IPS DF 4.7 (cell line): ENCODE results near the gene CTH.
"Not testable (repeated sequence)": the region's sequence is repeated elsewhere in the genome, so short reads cannot be mapped to it uniquely, and the experiment has no call there.

Experiments
- DNase-seq: peaks from one replicate; pipeline ENCODE4 v3.0.0-alpha.2; 2013; ENCODE audit warnings: low spot score; ENCODE audit errors: extremely low read depth

CTH gene

GRCh38 chr1:70452164-70452939 lies 41.3 kb downstream of the CTH start:
- not testable (repeated sequence) for DNase-seq

DNA sequence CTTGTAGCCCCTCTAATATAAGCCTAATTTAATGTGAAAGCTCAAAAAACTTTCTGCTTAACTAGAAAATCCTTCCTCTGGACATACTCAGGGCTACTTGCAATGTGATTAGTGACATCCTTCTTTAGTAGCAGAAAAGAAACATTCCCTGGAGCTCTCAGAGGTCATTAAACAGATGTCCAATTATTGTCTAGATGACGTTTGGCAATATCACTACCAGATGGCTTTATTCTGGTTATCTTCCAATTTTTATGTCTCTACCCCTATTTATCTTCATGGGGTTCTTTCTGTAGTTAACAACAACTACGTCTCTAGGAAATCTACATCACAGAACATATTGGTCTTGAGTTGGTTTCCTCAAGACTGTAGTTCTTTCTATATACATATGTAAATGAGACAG lies 44.2 kb downstream of the CTH start:
- no peak for DNase-seq

GRCh38 chr1:70458131-70458530 lies 47.1 kb downstream of the CTH start:
- no peak for DNase-seq

- no peak for DNase-seq
Measured at GRCh38 chr1:70459496-70460225, 48.6 kb downstream of the CTH start.

DNA sequence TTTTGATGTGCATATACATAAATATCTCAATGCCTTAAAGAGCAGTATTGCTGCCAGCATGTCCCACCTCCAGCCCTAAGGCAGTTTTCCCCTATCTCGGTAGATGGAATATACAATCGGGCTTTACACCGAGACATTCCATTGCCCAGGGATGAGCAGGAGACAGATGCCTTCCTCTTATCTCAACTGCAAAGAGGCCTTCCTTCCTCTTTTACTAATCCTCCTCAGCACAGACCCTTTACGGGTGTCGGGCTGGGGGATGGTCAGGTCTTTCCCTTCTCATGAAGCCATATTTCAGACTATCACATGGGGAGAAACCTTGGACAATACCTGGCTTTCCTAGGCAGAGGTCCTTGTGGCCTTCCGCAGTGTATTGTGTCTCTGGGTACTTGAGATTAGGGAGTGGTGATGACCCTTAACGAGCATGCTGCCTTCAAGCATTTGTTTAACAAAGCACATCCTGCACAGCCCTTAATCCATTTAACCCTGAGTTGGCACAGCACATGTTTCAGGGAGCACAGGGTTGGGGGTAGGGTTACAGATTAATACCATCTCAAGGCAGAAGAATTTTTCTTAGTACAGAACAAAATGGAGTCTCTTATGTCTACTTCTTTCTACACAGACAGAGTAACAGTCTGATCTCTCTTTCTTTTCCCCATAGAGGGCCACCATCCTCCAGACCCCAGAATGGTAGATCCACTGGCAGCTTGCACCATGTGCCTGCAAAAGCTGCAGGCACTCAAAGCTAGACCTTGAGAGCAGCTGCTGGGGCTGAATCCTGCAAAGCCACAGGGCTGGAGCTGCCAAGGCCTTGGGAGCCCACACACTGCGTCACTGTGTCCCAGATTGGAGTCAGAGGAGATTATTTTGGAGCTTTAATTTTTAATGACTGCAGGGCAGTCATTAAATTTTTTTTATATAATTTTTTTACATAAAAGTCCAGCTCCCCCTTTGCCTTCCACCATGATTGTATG lies 50.0 kb downstream of the CTH start:
- not testable (repeated sequence) for DNase-seq

GRCh38 chr1:70462611-70463010 lies 51.5 kb downstream of the CTH start:
- DNase-seq, result no peak

GRCh38 chr1:70465911-70466310 lies 54.8 kb downstream of the CTH start:
- no peak for DNase-seq

- no peak for DNase-seq
Measured at GRCh38 chr1:70467531-70467930, 56.5 kb downstream of the CTH start.

DNA sequence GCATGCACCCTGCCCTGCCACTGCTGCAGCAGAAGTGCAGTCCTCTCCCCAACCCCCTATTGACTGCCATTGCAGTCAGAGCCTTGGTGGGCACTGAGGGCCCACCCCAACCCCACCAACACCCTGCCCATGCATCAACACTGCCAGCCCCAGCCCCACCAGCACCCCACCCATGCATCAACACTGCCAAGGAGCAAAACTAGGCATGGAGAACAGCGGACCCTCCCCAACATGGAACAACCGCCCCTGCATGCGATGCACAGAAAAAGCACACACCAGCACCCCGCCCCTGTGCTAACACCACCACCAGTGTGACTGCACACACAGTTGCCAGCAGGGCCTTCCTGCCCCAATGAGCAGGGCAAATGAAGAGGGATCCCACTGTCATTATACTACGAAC lies 57.1 kb downstream of the CTH start:
- no peak for DNase-seq

GRCh38 chr1:70469184-70469583 lies 58.1 kb downstream of the CTH start:
- not testable (repeated sequence) for DNase-seq

DNA sequence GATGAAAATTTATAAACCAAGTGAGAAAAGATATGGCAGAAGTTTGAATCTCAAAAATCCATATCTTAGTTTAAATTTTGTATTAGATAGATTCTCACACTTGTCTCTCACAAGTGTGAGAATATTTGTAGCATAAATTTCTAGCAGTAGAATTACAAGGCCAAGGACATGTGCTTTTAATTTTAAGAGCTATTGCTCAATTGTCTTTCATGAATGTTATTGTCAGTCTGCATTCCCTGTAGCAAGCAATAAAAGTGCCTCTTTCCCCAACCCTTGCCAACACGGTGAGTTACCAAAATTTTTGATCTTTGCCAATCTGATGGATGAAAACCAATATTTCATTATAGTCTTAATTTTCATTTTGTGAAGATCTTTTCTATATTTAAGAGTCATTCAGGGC lies 64.0 kb downstream of the CTH start:
- no peak for DNase-seq

- no peak for DNase-seq
Measured at GRCh38 chr1:70477090-70477489, 66.0 kb downstream of the CTH start.

GRCh38 chr1:70477905-70478304 lies 66.8 kb downstream of the CTH start:
- DNase-seq, result not testable (repeated sequence)

DNA sequence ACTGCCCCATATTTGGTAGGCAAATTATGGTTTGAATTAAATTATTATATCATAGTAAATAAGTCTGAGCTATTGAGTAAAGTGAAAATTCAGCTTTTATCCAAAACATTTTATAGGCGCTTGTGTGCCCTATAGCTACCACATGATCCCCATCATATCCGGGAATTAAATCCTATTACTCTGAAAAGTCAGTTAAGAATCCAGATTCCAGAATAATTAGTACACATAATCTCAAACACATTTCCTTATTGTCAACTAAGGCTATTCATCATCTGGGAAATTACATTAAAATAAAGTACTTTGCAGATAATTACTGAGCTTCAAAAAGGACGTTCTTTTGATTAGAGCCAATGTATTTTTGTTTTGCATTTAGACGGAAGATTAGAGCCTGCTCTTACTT lies 72.3 kb downstream of the CTH start:
- DNase-seq, result no peak

DNA sequence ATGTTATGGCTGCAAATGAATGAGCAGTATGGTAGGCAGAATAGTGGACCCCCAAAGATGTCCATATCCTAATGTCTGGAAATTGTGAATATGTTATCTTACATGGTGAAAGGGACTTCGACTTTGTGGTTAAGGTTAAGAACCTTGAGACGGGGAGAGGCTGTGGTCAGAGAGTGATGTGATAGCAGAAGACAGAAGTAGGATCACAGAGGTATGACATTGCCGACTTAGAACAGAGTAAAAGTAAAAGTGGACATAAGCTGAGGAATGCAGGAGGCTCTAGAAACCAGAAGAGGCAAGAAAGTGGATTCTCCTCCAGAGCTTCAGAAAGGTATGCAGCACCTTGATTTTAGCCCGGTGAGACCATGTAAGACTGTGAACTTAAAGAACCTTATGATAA lies 74.6 kb downstream of the CTH start:
- no peak for DNase-seq

GRCh38 chr1:70486676-70487458 lies 75.8 kb downstream of the CTH start:
- no peak for DNase-seq

- DNase-seq, result no peak
Measured at GRCh38 chr1:70487459-70487815, 76.4 kb downstream of the CTH start.

DNA sequence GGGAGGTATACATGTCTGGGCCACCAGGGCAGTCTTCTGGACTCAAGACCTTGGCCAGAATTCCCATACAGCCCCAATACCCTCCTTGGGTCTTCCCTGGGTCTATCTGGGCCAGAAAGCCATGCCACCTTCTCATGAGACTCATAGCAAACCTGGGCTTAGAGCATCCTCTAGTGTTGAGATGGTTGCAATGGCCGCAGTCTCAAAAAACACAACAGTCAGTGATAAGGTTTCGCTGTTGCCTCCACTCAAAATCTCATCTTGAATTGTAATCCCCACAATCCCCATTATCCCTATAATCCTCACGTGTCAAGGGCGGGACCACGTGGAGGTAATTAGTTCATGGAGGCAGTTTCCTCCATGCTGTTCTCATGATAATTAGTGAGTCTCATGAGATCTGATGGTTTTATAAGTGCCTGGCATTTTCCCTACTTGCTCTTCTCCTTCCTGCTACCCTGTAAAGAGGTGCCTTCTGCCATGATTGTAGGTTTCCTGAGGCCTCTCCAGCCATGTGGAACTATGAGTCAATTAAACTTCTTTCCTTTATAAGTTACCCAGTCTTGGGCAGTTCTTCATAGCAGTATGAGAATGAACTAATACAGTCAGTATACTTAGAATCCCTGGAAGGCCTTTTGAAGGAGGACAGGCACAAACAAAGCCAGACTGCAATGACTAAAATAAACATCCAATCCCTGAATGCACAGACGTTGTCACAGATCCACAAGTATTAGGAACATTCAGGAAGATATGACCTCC lies 77.0 kb downstream of the CTH start:
- DNase-seq, result peak; percentile 75
